ENCODE results near the gene USP20.
"Not testable (repeated sequence)": the region's sequence is repeated elsewhere in the genome, so short reads cannot be mapped to it uniquely, and the experiment has no call there.

USP20 gene

DNA sequence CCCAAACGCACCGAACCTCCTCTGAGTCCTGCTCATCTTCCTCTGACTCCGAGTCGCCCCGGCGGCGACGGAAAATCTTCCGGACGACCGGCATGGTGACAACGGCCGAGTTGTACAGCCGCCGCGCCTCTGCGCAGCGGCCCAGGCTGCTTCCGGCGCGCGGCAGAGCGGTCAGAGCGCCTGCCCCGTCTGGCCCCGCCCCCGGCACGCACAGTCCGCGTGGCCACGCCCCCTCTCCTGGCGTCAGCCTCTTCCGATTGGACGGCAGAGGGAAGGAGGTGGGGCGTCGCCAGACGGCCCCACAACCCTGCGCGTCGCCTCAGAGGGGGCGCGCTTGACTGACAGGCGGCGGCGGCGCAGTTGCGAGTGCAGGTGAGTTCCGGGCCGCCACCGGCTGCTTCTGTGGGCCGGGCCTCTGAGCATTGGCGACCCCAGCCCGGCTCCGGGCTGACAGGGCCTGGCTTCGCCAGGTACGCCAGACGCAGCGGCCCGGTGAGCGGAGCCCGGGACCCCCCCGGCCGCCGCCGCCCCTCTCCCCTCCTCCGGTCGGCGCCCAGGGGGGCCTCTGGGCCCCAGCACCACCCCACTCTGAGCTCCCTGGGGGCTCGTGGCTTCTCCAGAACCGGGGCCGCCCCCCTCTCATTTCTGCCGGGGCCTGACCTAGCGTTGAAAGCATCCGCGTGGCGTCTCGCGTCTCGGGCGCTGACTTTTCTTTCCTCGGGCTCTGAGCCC, at the start of gene USP20, which contains the start of gene C9orf78:
Gene USP20, plus strand, starts transcription at position 331 of the 732 bp plus-strand sequence. CDS start 17,098 bp downstream, outside the sequence.
Gene C9orf78, minus strand, starts transcription at position 148 of the 732 bp plus-strand sequence. Its CDS starts 54 bp downstream, at position 94.
- H3K9ac ChIP-seq (ENCODE audit: low read depth in 1 of 2, low read length in 2 of 2) = peak within 1 kb of the TSS; percentile 90 to 96
- H3K9me3 ChIP-seq (ENCODE audit: control insufficient read depth in 1 of 2, low read length in 2 of 2) = no peaks in the 10 kb centered on the region
- peak within 1 kb of the TSS; percentile 63 for H3K27ac ChIP-seq (ENCODE audit: low read depth, low read length)
- peaks cover 4 to 22% of the 10 kb centered on the region in 2 donors for H3K36me3 ChIP-seq (ENCODE audit: control insufficient read depth in 1 of 2, insufficient read depth in 2 of 2, low read length in 2 of 2)
- peak within 1 kb of the TSS; percentile 99 to 100 for H3K4me3 ChIP-seq (ENCODE audit: low read depth in 1 of 2, low read length in 2 of 2)
- H3K27me3 ChIP-seq (ENCODE audit: control insufficient read depth in 1 of 2, insufficient read depth in 2 of 2, low read length in 2 of 2) = no peaks in the 10 kb centered on the region
- peaks cover 14 to 30% of the 10 kb centered on the region in 2 donors for H3K4me1 ChIP-seq (ENCODE audit: control insufficient read depth in 1 of 2, insufficient read depth in 2 of 2, low read length in 2 of 2)

DNA sequence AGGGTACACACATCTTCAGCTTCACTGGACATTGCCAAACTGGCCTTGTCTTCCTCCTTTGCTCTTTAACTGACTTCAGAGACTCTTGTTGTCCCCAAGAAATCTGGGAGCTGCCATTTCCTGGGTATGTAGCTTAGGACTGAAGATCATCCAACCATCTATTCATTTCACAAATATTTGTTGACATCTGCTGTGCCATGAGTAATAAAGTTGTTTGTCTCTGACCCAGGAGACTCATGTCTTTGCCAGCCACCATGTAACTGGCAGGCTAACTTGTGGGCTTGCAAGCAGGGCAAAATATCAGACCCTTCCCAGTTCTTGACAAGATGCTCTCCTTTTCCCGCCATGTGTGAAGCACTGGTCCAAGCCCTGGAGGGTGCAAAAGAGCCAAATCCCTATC, 49.4 kb upstream of the USP20 start:
- no peak overlapping the region for H3K4me3 ChIP-seq (ENCODE audit: low read depth in 1 of 2, low read length in 2 of 2)
- H3K9me3 ChIP-seq (ENCODE audit: control insufficient read depth in 1 of 2, low read length in 2 of 2) = no peaks in the 10 kb centered on the region
- H3K27me3 ChIP-seq (ENCODE audit: control insufficient read depth in 1 of 2, insufficient read depth in 2 of 2, low read length in 2 of 2) = peaks cover 4 to 8% of the 10 kb centered on the region in 2 donors
- H3K27ac ChIP-seq (ENCODE audit: low read depth, low read length) = no peak overlapping the region
- no peak overlapping the region for H3K9ac ChIP-seq (ENCODE audit: low read depth in 1 of 2, low read length in 2 of 2)
- no peaks in the 10 kb centered on the region for H3K4me1 ChIP-seq (ENCODE audit: control insufficient read depth in 1 of 2, insufficient read depth in 2 of 2, low read length in 2 of 2)
- no peaks in the 10 kb centered on the region for H3K36me3 ChIP-seq (ENCODE audit: control insufficient read depth in 1 of 2, insufficient read depth in 2 of 2, low read length in 2 of 2)

DNA sequence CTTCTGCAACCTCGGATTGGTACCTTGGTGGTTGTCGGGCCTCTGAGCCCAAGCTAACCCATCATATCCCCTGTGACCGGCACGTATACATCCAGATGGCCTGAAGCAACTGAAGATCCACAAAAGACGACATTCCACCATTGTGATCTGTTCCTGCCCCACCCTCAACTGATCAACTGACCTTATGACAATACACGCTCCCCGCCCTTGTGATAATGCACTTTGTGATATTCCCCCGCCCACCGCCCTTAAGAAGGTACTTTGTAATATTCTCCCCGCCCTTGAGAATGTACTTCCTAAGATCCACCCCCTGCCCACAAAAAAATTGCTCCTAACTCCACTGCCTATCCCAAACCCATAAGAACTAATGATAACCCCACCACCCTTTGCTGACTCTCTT, 48.8 kb upstream of the USP20 start:
- Histone ChIP-seq H3K4me3 (ENCODE audit: low read depth in 1 of 2, low read length in 2 of 2) (no peak overlapping the region), H3K36me3 (ENCODE audit: control insufficient read depth in 1 of 2, insufficient read depth in 2 of 2, low read length in 2 of 2) (no peaks in the 10 kb centered on the region), H3K9me3 (ENCODE audit: control insufficient read depth in 1 of 2, low read length in 2 of 2) (no peaks in the 10 kb centered on the region), H3K9ac (ENCODE audit: low read depth in 1 of 2, low read length in 2 of 2) (no peak overlapping the region), H3K27ac (ENCODE audit: low read depth, low read length) (no peak overlapping the region), H3K27me3 (ENCODE audit: control insufficient read depth in 1 of 2, insufficient read depth in 2 of 2, low read length in 2 of 2) (peaks cover 4 to 8% of the 10 kb centered on the region in 2 donors), H3K4me1 (ENCODE audit: control insufficient read depth in 1 of 2, insufficient read depth in 2 of 2, low read length in 2 of 2) (no peaks in the 10 kb centered on the region)

DNA sequence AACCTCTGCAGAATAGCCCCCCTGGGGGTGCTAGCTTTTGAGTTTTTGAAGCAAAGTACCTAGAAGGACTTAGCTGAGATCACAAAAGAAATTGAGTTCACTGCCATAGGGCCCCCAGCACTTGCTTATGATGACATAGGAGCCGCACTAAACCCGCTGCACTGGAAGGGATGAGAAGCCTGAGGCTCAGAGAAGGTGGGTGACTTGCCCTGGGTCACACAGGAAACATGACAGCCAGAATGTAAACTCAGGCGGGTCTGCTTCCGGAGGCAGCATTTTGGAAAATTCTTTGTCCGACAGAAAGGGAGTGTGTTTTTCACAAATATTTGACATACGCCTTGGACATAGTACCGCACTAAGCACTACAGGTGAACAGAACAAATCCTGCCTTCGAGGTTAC, 40.7 kb upstream of the USP20 start:
- Histone ChIP-seq H3K27ac (ENCODE audit: low read depth, low read length) (no peak overlapping the region), H3K9ac (ENCODE audit: low read depth in 1 of 2, low read length in 2 of 2) (no peak overlapping the region), H3K27me3 (ENCODE audit: control insufficient read depth in 1 of 2, insufficient read depth in 2 of 2, low read length in 2 of 2) (no peaks in the 10 kb centered on the region), H3K4me1 (ENCODE audit: control insufficient read depth in 1 of 2, insufficient read depth in 2 of 2, low read length in 2 of 2) (no peaks in the 10 kb centered on the region), H3K9me3 (ENCODE audit: control insufficient read depth in 1 of 2, low read length in 2 of 2) (no peaks in the 10 kb centered on the region), H3K4me3 (ENCODE audit: low read depth in 1 of 2, low read length in 2 of 2) (no peak overlapping the region), H3K36me3 (ENCODE audit: control insufficient read depth in 1 of 2, insufficient read depth in 2 of 2, low read length in 2 of 2) (no peaks in the 10 kb centered on the region)

DNA sequence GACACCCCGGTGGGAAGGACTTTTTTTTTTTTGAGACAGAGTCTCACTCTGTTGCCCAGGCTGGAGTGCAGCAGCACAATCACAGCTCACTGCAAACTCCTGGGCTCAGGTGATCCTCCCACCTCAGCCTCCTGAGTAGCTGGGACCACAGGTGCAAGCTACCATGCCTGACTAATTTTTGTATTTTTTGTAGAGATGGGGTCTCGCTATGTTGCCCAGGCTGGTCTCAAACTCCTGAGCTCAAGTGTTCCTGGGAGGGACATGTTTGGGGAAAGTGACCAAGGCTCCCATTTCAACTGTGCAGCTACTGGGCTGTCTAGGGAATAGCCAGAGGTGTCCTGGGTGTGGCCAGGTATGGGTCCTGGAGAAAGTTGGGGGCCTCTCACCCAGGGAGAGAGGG, 39.2 kb upstream of the USP20 start:
- not testable (repeated sequence) for H3K9me3 ChIP-seq (ENCODE audit: control insufficient read depth in 1 of 2, low read length in 2 of 2); H3K9ac ChIP-seq (ENCODE audit: low read depth in 1 of 2, low read length in 2 of 2); H3K4me1 ChIP-seq (ENCODE audit: control insufficient read depth in 1 of 2, insufficient read depth in 2 of 2, low read length in 2 of 2); H3K27ac ChIP-seq (ENCODE audit: low read depth, low read length); H3K4me3 ChIP-seq (ENCODE audit: low read depth in 1 of 2, low read length in 2 of 2); H3K27me3 ChIP-seq (ENCODE audit: control insufficient read depth in 1 of 2, insufficient read depth in 2 of 2, low read length in 2 of 2); H3K36me3 ChIP-seq (ENCODE audit: control insufficient read depth in 1 of 2, insufficient read depth in 2 of 2, low read length in 2 of 2)

DNA sequence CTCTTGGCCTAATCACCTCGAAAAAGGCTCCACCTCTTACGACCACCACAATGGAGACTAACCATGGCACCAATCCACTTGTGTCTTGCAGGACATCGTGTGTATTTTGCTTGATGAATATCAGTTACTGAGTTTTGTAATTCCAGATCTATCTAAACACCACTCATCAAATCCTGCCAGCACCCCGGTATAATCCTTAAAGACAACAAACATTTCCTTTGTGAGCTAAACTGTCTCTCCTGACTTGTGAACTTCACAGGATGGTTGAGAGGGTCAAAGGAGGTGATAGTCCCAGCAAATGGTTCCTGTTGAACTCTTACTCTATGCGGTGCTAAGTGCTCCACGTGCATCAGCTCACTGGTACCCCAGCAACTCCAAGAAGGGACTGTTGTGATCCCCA, 36.3 kb upstream of the USP20 start:
- Histone ChIP-seq H3K4me1 (ENCODE audit: control insufficient read depth in 1 of 2, insufficient read depth in 2 of 2, low read length in 2 of 2) (peaks cover 4% of the 10 kb centered on the region in 2 donors), H3K4me3 (ENCODE audit: low read depth in 1 of 2, low read length in 2 of 2) (no peak overlapping the region), H3K27me3 (ENCODE audit: control insufficient read depth in 1 of 2, insufficient read depth in 2 of 2, low read length in 2 of 2) (no peaks in the 10 kb centered on the region), H3K9me3 (ENCODE audit: control insufficient read depth in 1 of 2, low read length in 2 of 2) (no peaks in the 10 kb centered on the region), H3K9ac (ENCODE audit: low read depth in 1 of 2, low read length in 2 of 2) (no peak overlapping the region), H3K36me3 (ENCODE audit: control insufficient read depth in 1 of 2, insufficient read depth in 2 of 2, low read length in 2 of 2) (no peaks in the 10 kb centered on the region), H3K27ac (ENCODE audit: low read depth, low read length) (no peak overlapping the region)

DNA sequence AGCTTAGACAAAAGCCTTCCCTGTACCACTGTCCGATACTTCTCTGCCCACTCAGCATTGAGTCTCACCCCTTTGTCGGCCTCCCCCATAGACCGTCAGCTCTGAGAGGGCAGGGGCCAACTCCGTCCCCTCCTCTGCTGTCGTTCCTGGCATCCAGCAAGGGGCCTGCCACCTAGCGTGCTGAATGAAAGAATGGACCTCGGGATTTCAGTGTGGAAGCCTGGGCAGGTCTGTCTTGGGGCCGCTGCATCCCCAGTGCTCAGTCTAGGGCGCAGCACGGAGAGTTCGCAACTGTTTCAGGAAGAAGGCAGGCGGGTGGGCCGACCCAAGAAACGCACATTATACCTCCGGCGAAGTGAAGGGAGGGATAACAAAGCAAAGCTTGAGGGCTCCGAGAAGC, 33.8 kb upstream of the USP20 start:
- H3K36me3 ChIP-seq (ENCODE audit: control insufficient read depth in 1 of 2, insufficient read depth in 2 of 2, low read length in 2 of 2) = peaks cover 0 to 6% of the 10 kb centered on the region in 2 donors

DNA sequence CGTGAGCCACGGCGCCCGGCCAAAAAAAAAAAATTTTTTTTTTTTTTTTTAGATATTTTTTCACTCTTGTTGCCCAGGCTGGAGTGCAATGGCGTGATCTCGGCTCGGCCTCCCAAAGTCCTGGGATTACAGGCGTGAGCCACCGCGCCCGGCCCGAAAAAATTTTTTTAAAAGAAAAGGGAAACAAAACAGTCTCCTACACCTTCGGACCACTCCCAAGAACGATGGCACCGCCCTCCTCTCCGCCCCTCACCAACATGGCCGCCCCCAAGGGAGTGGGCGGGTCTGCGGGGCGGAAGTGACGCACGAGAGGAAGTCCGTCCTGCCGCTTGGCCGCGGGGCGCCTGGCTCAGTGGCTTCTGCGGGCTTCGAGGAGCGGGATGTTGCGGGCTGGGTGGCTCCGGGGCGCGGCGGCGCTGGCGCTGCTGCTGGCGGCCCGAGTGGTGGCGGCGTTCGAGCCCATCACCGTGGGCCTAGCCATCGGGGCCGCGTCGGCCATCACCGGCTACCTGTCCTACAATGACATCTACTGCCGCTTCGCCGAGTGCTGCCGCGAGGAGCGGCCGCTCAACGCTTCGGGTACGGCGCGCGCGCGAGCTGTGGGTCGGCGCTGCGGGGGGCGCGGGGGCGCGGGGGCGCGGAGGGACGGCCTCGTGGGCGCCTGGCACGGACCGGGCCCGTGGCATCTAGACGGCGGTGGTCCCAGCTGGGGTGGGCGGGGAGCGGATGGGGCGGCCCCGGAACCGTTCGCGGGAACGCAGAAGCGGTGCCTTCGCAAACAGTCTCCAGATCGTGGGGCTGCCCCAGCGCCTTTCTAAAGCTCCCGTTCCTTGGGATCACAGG, 32.2 kb upstream of the USP20 start, which contains the start of gene TOR1B:
Gene TOR1B, plus strand, starts transcription at position 352 of the 843 bp plus-strand sequence. Its CDS starts 29 bp downstream, at position 381.
- H3K9ac ChIP-seq (ENCODE audit: low read depth in 1 of 2, low read length in 2 of 2) = peak within 1 kb of the TSS; percentile 80 to 84

More for the DNA sequence above, 33.8 kb upstream of the USP20 start:
- Histone ChIP-seq H3K4me1 (ENCODE audit: control insufficient read depth in 1 of 2, insufficient read depth in 2 of 2, low read length in 2 of 2) (peaks cover 8 to 12% of the 10 kb centered on the region in 2 donors), H3K4me3 (ENCODE audit: low read depth in 1 of 2, low read length in 2 of 2) (no peak overlapping the region), H3K9me3 (ENCODE audit: control insufficient read depth in 1 of 2, low read length in 2 of 2) (no peaks in the 10 kb centered on the region), H3K27me3 (ENCODE audit: control insufficient read depth in 1 of 2, insufficient read depth in 2 of 2, low read length in 2 of 2) (no peaks in the 10 kb centered on the region), H3K9ac (ENCODE audit: low read depth in 1 of 2, low read length in 2 of 2) (no peak overlapping the region), H3K27ac (ENCODE audit: low read depth, low read length) (no peak overlapping the region)

DNA sequence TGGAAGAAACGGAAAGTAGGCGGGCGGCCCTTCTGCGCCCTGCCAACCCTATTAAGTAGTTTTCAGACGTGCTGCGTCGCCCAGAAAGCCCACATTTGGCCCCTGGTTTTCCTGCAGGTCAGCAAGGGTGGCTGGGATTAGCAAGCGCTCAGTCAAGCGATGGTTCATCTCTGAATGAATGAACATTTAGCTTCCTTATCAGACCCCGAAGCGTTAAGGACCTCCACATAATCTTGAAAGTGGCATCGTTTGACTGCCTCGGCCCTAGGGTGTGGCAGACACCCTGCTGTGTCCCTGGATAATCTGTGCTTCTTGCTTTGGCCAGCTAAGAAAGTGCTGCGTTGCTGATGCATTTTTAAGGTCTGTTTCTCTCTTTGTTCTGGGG, 31.6 kb upstream of the USP20 start:
- Histone ChIP-seq H3K36me3 (ENCODE audit: control insufficient read depth in 1 of 2, insufficient read depth in 2 of 2, low read length in 2 of 2) (peaks cover 0 to 16% of the 10 kb centered on the region in 2 donors), H3K9me3 (ENCODE audit: control insufficient read depth in 1 of 2, low read length in 2 of 2) (no peaks in the 10 kb centered on the region), H3K4me3 (ENCODE audit: low read depth in 1 of 2, low read length in 2 of 2) (peak overlapping the region; percentile 75 to 88), H3K27ac (ENCODE audit: low read depth, low read length) (peak overlapping the region; percentile 70), H3K27me3 (ENCODE audit: control insufficient read depth in 1 of 2, insufficient read depth in 2 of 2, low read length in 2 of 2) (no peaks in the 10 kb centered on the region), H3K4me1 (ENCODE audit: control insufficient read depth in 1 of 2, insufficient read depth in 2 of 2, low read length in 2 of 2) (peaks cover 8 to 12% of the 10 kb centered on the region in 2 donors), H3K9ac (ENCODE audit: low read depth in 1 of 2, low read length in 2 of 2) (peak overlapping the region; percentile 80 to 84)

More for the DNA sequence above, 32.2 kb upstream of the USP20 start, which contains the start of gene TOR1B:
- Histone ChIP-seq H3K36me3 (ENCODE audit: control insufficient read depth in 1 of 2, insufficient read depth in 2 of 2, low read length in 2 of 2) (peaks cover 0 to 16% of the 10 kb centered on the region in 2 donors), H3K27ac (ENCODE audit: low read depth, low read length) (peak within 1 kb of the TSS; percentile 70), H3K4me1 (ENCODE audit: control insufficient read depth in 1 of 2, insufficient read depth in 2 of 2, low read length in 2 of 2) (peaks cover 8 to 12% of the 10 kb centered on the region in 2 donors), H3K9me3 (ENCODE audit: control insufficient read depth in 1 of 2, low read length in 2 of 2) (no peaks in the 10 kb centered on the region), H3K4me3 (ENCODE audit: low read depth in 1 of 2, low read length in 2 of 2) (peak within 1 kb of the TSS; percentile 75 to 88), H3K27me3 (ENCODE audit: control insufficient read depth in 1 of 2, insufficient read depth in 2 of 2, low read length in 2 of 2) (no peaks in the 10 kb centered on the region)

DNA sequence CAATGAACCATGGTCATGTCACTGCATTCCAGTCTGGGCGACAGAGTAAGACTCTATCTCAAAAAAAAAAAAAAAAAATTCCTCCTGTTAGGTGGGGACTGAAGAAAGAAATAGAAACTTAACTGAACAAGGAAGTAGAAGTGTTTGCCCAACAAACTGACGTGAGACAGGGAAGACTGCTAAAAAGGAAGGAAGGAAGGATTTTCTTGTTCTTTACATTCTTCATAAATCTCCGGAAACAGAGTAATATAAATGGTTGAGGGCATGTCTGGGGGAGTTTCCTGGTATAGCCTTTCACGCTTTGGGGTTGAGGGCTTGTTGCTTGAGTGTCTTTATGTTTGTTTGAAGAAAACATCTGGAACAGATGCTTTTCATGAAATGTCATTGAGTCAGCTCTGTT, 29.2 kb upstream of the USP20 start:
- H3K4me3 ChIP-seq (ENCODE audit: low read depth in 1 of 2, low read length in 2 of 2) = no peak overlapping the region
- H3K4me1 ChIP-seq (ENCODE audit: control insufficient read depth in 1 of 2, insufficient read depth in 2 of 2, low read length in 2 of 2) = peaks cover 17 to 24% of the 10 kb centered on the region in 2 donors
- H3K36me3 ChIP-seq (ENCODE audit: control insufficient read depth in 1 of 2, insufficient read depth in 2 of 2, low read length in 2 of 2) = peaks cover 11 to 31% of the 10 kb centered on the region in 2 donors
- no peak overlapping the region for H3K9ac ChIP-seq (ENCODE audit: low read depth in 1 of 2, low read length in 2 of 2)
- no peaks in the 10 kb centered on the region for H3K27me3 ChIP-seq (ENCODE audit: control insufficient read depth in 1 of 2, insufficient read depth in 2 of 2, low read length in 2 of 2)
- no peak overlapping the region for H3K27ac ChIP-seq (ENCODE audit: low read depth, low read length)
- no peaks in the 10 kb centered on the region for H3K9me3 ChIP-seq (ENCODE audit: control insufficient read depth in 1 of 2, low read length in 2 of 2)
